Measurements from ENCODE around the gene ANHX.

GRCh38 chr12:133236556-133236955, 879 bp upstream of the ANHX start:
- TF ChIP-seq CTCF (IDR thresholded peaks at IDR 0.05; ENCODE audit: borderline replicate concordance, extremely low read depth, low read length, poor library complexity, severe bottlenecking): no peak
- no peak for TF ChIP-seq EZH2 (IDR thresholded peaks at IDR 0.05; ENCODE audit: borderline replicate concordance, low read depth, low read length, severe bottlenecking)
